B cell (primary cell): ENCODE data around the gene NUP62. TPM values are rescaled to one million over a fixed set of nuclear protein-coding genes. Genes with fewer than 3 reads are reported as not detected.

ENCODE experiments used
- ATAC-seq: fragments of 200-7000 bp; cut with Tn5 transposase; one replicate; pipeline ENCODE4 v1.10.0; 2021; ENCODE audit warnings: low read depth, mild to moderate bottlenecking, moderate number of reproducible peaks, moderate library complexity
- CTCF ChIA-PET: fragments of 350-600 bp; sonication (Branson Sonifier 250); formaldehyde crosslinking; loops from one replicate; lab custom pipeline; 2021; ENCODE audit warnings: antibody characterized with exemption, inconsistent platforms; lab: Charles Lee
- POLR2A ChIA-PET: fragments of 350-600 bp; sonication (Branson Sonifier 250); formaldehyde crosslinking; loops from one replicate; lab custom pipeline; 2021; ENCODE audit warnings: antibody characterized with exemption; lab: Charles Lee
- DNase-seq: peaks from one replicate; pipeline ENCODE4 v3.0.0; 2013
- H2AFZ ChIP-seq: 2 replicates; pipeline ENCODE4 v1.6.1; 2012; ENCODE audit warnings: mild to moderate bottlenecking, low read depth, low read length; ENCODE audit not compliant: insufficient read depth, poor library complexity, severe bottlenecking
- H3K27ac ChIP-seq, 2 donors: 1 replicate in 1 of 2; 2 replicates in 1 of 2; pipeline ENCODE4 v1.5.1; 2012 to 2013; ENCODE audit warnings: low read length in 2 of 2, mild to moderate bottlenecking in 2 of 2, moderate library complexity in 1 of 2
- H3K27me3 ChIP-seq, 4 experiments: fragments of 200-600 bp in 1 of 4; sonication (generic) in 1 of 4; replicated peaks in 1 of 4; 1 replicate in 2 of 4; 2 replicates in 2 of 4; pipeline versions ENCODE4 v1.6.1 to v1.7.0; 2013 to 2016; ENCODE audit warnings: low read length in 3 of 4, mild to moderate bottlenecking in 2 of 4, mixed read lengths in 1 of 4, moderate library complexity in 1 of 4; ENCODE audit not compliant: insufficient read depth in 4 of 4, control insufficient read depth in 3 of 4; ENCODE audit errors: control extremely low read depth in 1 of 4
- H3K36me3 ChIP-seq, 2 experiments: replicated peaks in 1 of 2; 1 replicate in 1 of 2; 2 replicates in 1 of 2; pipeline versions ENCODE4 v1.6.1 to v1.7.1; 2013; ENCODE audit warnings: low read length in 1 of 2; ENCODE audit not compliant: insufficient read depth in 2 of 2, control insufficient read depth in 1 of 2; ENCODE audit errors: control extremely low read depth in 1 of 2, extremely low read depth in 1 of 2
- H3K4me1 ChIP-seq, 2 donors: fragments of 200-600 bp in 1 of 2; sonication (generic) in 1 of 2; 1 replicate in 1 of 2; 2 replicates in 1 of 2; pipeline versions ENCODE4 v1.5.1 to v1.6.1; 2013 to 2017; ENCODE audit warnings: low read length in 2 of 2; ENCODE audit not compliant: control insufficient read depth in 2 of 2, insufficient read depth in 2 of 2
- H3K4me2 ChIP-seq: replicated peaks from 2 replicates; pipeline ENCODE3; 2012; ENCODE audit warnings: mild to moderate bottlenecking, low read depth, low read length; ENCODE audit not compliant: poor library complexity, severe bottlenecking
- H3K4me3 ChIP-seq, 5 experiments: fragments of 200-600 bp in 1 of 5; sonication (generic) in 1 of 5; 1 replicate in 3 of 5; 2 replicates in 2 of 5; pipeline versions ENCODE4 v1.5.1 to v1.7.0; 2011 to 2016; ENCODE audit warnings: low read length in 4 of 5, mild to moderate bottlenecking in 4 of 5, low read depth in 2 of 5, control low read depth in 1 of 5, moderate library complexity in 1 of 5; ENCODE audit not compliant: insufficient read depth in 1 of 5; ENCODE audit errors: control extremely low read depth in 1 of 5, extremely low read depth in 1 of 5
- H3K79me2 ChIP-seq: fragments of 200-600 bp; sonication (generic); one replicate; pipeline ENCODE4 v1.6.0; 2016; ENCODE audit warnings: low read length; ENCODE audit not compliant: control insufficient read depth, insufficient read depth
- H3K9ac ChIP-seq: fragments of 200-600 bp; sonication (generic); 2 replicates; pipeline ENCODE4 v1.6.1; 2017; ENCODE audit warnings: mild to moderate bottlenecking, low read length, moderate library complexity
- H3K9me3 ChIP-seq, 3 donors: one replicate each; pipeline versions ENCODE4 v1.6.1 to v1.7.1; 2013; ENCODE audit warnings: low read length in 2 of 3; ENCODE audit not compliant: control insufficient read depth in 2 of 3, insufficient read depth in 1 of 3; ENCODE audit errors: control extremely low read depth in 1 of 3
- H4K20me1 ChIP-seq: 2 replicates; pipeline ENCODE4 v1.6.0; 2012; ENCODE audit warnings: mild to moderate bottlenecking, low read length; ENCODE audit not compliant: insufficient read depth, control insufficient read depth, poor library complexity, severe bottlenecking
- H3K27ac Mint-ChIP-seq: one replicate; pipeline ENCODE4 v1.8.0; 2021; ENCODE audit warnings: mixed read lengths
- H3K27me3 Mint-ChIP-seq: one replicate; pipeline ENCODE4 v1.8.0; 2021; ENCODE audit warnings: mixed read lengths
- H3K4me1 Mint-ChIP-seq: one replicate; pipeline ENCODE4 v1.8.0; 2021; ENCODE audit warnings: mixed read lengths
- H3K4me3 Mint-ChIP-seq: one replicate; pipeline ENCODE4 v1.8.0; 2021; ENCODE audit warnings: mixed read lengths
- H3K9me3 Mint-ChIP-seq: one replicate; pipeline ENCODE4 v1.8.0; 2022; ENCODE audit warnings: mixed read lengths; ENCODE audit not compliant: insufficient read depth
- CTCF ChIP-seq: fragments of 200-600 bp; IDR thresholded peaks from one replicate; pipeline ENCODE4 v1.8.0; 2022; ENCODE audit warnings: antibody characterized with exemption, mild to moderate bottlenecking
- EZH2 ChIP-seq: IDR thresholded peaks from 2 replicates; pipeline ENCODE4 v1.6.1; 2012; ENCODE audit warnings: borderline replicate concordance, low read depth, mild to moderate bottlenecking, moderate library complexity, low read length; ENCODE audit not compliant: insufficient read depth, poor library complexity, severe bottlenecking
- whole genome bisulfite sequencing: methylation state at CpG from one replicate; pipeline ENCODE4 v1.1.5; 2013; ENCODE audit warnings: missing lambda C conversion rate; ENCODE audit not compliant: insufficient coverage; 5-methylcytosine and 5-hydroxymethylcytosine counted together
- intact Hi-C: fragments of 100-400 bp; cut with micrococcal nuclease; formaldehyde crosslinking; loops from one replicate; pipeline ENCODE4 v1.10.0; 2022
- polyA plus RNA-seq: library from polyadenylated mRNA; depleted of rRNA; stranded (reverse); fragments of >200 nt; gene quantifications from 2 replicates; pipeline ENCODE4 v1.2.3, GENCODE V29; 2012
- total RNA-seq, 2 donors: library from RNA; stranded (reverse); fragments of 120-200 nt in 1 of 2; gene quantifications; 1 replicate in 1 of 2; 2 replicates in 1 of 2; pipeline versions ENCODE4 v1.2.3 to v1.2.4, GENCODE V29; 2013 to 2022

Gene NUP62
- total and polyA plus RNA-seq, 2 donors (not counting 1 experiment from before 2014, with no cell fraction given), result 25.2 to 75.7 TPM

GRCh38 chr19:49864890-49865289 lies 64.4 kb downstream of the NUP62 start:
- POLR2A ChIA-PET, result interaction anchor here (0.7 to 1.1 kb wide), 2 partner anchors 11 to 1246 kb away, joined by 6 read pairs; partner anchors contain the start of genes AKT1S1 and RPL18

More at GRCh38 chr19:49864890-49865289, 64.4 kb downstream of the NUP62 start:
- Histone ChIP-seq H3K36me3 (peaks cover 0 to 43% of the 10 kb centered on the region in 2 experiments), H4K20me1 (peaks cover 57% of the 10 kb centered on the region), H3K27ac (no peak overlapping the region), H3K79me2 (peaks cover 45% of the 10 kb centered on the region), H3K4me1 (peaks cover 21 to 39% of the 10 kb centered on the region in 2 donors), H3K9me3 (peaks cover 0 to 20% (median 0%) of the 10 kb centered on the region in 3 donors), H3K27me3 (no peaks in the 10 kb centered on the region), H3K4me3 (no peak overlapping the region), H3K9ac (no peak overlapping the region), H3K4me2 (peak overlapping the region; percentile 42), H2AFZ (no peak overlapping the region)
- CTCF ChIA-PET, result interaction anchor here (1.2 kb wide), 1 partner anchor 85 kb away, joined by 3 read pairs; no protein-coding TSS in a partner anchor
- TF ChIP-seq CTCF (no peak), EZH2 (no peak)
- no peak overlapping the region for H3K4me3 Mint-ChIP-seq
- H3K27ac Mint-ChIP-seq, result no peak overlapping the region
- H3K27me3 Mint-ChIP-seq, result no peaks in the 10 kb centered on the region
- intact Hi-C loops, result no loop called here
- no peaks in the 10 kb centered on the region for H3K9me3 Mint-ChIP-seq
- WGBS, result 96% methylated on average over 12 of the region's 13 CpGs
- DNase-seq (no peak), ATAC-seq (no peak)
- H3K4me1 Mint-ChIP-seq, result peaks cover 40% of the 10 kb centered on the region
